Peyer's patch (tissue), 4 donors: ENCODE data around the gene F7.

ENCODE experiments used
- CTCF ChIP-seq, 6 experiments: fragments of 450-650 bp in 4 of 6; fragments of 200-600 bp in 2 of 6; sonication (generic) in 1 of 6; IDR thresholded peaks; one replicate each; pipeline ENCODE4 v1.5.1; 2017 to 2019; ENCODE audit warnings: antibody characterized with exemption in 6 of 6, mild to moderate bottlenecking in 3 of 6, moderate library complexity in 1 of 6
- POLR2A ChIP-seq, 2 donors: fragments of 450-650 bp; IDR thresholded peaks; one replicate each; pipeline ENCODE4 v1.5.1; 2017; ENCODE audit warnings: antibody characterized with exemption in 2 of 2, mild to moderate bottlenecking in 2 of 2, moderate library complexity in 2 of 2

GRCh38 chr13:113084943-113085540, 20.5 kb upstream of the F7 start:
- no peak for TF ChIP-seq CTCF (IDR thresholded peaks at IDR 0.05)
- no peak for TF ChIP-seq POLR2A (IDR thresholded peaks at IDR 0.05)
